Uterus (tissue), 2 donors: ENCODE data around the gene PIEZO2.

Experiments
- CTCF ChIP-seq, 4 experiments: fragments of 200-600 bp in 2 of 4; fragments of 450-650 bp in 2 of 4; sonication (generic) in 2 of 4; IDR thresholded peaks; one replicate each; pipeline ENCODE4 v1.5.1; 2016 to 2019; ENCODE audit warnings: antibody characterized with exemption in 4 of 4, mild to moderate bottlenecking in 2 of 4, moderate library complexity in 1 of 4
- POLR2A ChIP-seq, 2 donors: fragments of 450-650 bp; IDR thresholded peaks; one replicate each; pipeline ENCODE4 v1.6.1; 2016; ENCODE audit warnings: antibody characterized with exemption in 2 of 2, mild to moderate bottlenecking in 1 of 2, moderate library complexity in 1 of 2

GRCh38 chr18:10757946-10758345 lies 391.4 kb downstream of the PIEZO2 start:
- no peak for TF ChIP-seq CTCF (IDR thresholded peaks at IDR 0.05)
- no peak for TF ChIP-seq POLR2A (IDR thresholded peaks at IDR 0.05)
